Measurements from ENCODE around the gene NIFK. TPM values are rescaled to one million over a fixed set of nuclear protein-coding genes. Genes with fewer than 3 reads are reported as not detected.

The NIFK gene
- total and polyA plus RNA-seq, 2 experiments from 2014 or later: 56.2 to 107 TPM

- Histone ChIP-seq H3K27ac (no peak overlapping the region), H3K4me2 (ENCODE audit: unreplicated experiment) (peak overlapping the region; percentile 89), H3F3A (ENCODE audit: insufficient read depth) (no peaks in the 10 kb centered on the region; the same call in 1 of the 2 replicates), H3K9ac (peak overlapping the region; percentile 76), H4K20me1 (ENCODE audit: insufficient read depth) (0 out of 2 replicates have a peak, but pooled peaks cover 5% of the 10 kb centered on the region), H3K27me3 (replicated peaks; ENCODE audit: insufficient read depth) (no peaks in the 10 kb centered on the region), H3K9me2 (ENCODE audit: insufficient read depth) (no peaks in the 10 kb centered on the region), H3K4me3 (peak overlapping the region; percentile 94), H3K79me2 (ENCODE audit: insufficient read depth) (peaks cover 49% of the 10 kb centered on the region), H3K9me3 (ENCODE audit: low read depth) (no peaks in the 10 kb centered on the region), H3K4me1 (ENCODE audit: insufficient read depth) (peaks cover 15% of the 10 kb centered on the region), H2AFZ (peak overlapping the region; percentile 92), H3K36me3 (ENCODE audit: low read depth) (peaks cover 12% of the 10 kb centered on the region)
- 2 to 3% methylated on average over 8 of the region's 8 CpGs for WGBS, 2 experiments (ENCODE audit: low coverage in 1 of 2, low lambda C conversion rate in 2 of 2, missing lambda C conversion rate in 2 of 2)
- no peak for DNase-seq
- TF ChIP-seq EZH2phosphoT487 (IDR thresholded peaks at IDR 0.05; ENCODE audit: insufficient read depth, low read depth) (no peak), EZH2 (IDR thresholded peaks at IDR 0.05; ENCODE audit: insufficient read depth, poor library complexity, severe bottlenecking) (no peak)
- in situ Hi-C loops (cut with MboI): no loop called here
Measured at GRCh38 chr2:121754851-121755236, 18.2 kb upstream of the NIFK start.

GRCh38 chr2:121748202-121748601 lies 11.5 kb upstream of the NIFK start:
- no peaks in the 10 kb centered on the region for H3K79me2 ChIP-seq (ENCODE audit: insufficient read depth)
- no peaks in the 10 kb centered on the region for H3K9me2 ChIP-seq (ENCODE audit: insufficient read depth)
- DNase-seq: peak; percentile 62
- peak overlapping the region; percentile 93 for H2AFZ ChIP-seq
- 49 to 55% methylated on average over 4 of the region's 4 CpGs for WGBS, 2 experiments (ENCODE audit: low coverage in 1 of 2, low lambda C conversion rate in 2 of 2, missing lambda C conversion rate in 2 of 2)
- no peaks in the 10 kb centered on the region for H3K36me3 ChIP-seq (ENCODE audit: low read depth)
- in situ Hi-C loops (cut with MboI): no loop called here
- no peak overlapping the region for H3K27ac ChIP-seq
- no peak for TF ChIP-seq EZH2phosphoT487 (IDR thresholded peaks at IDR 0.05; ENCODE audit: insufficient read depth, low read depth)
- no peak for TF ChIP-seq EZH2 (IDR thresholded peaks at IDR 0.05; ENCODE audit: insufficient read depth, poor library complexity, severe bottlenecking)
- H3K4me2 ChIP-seq (ENCODE audit: unreplicated experiment): no peak overlapping the region
- H3F3A ChIP-seq (ENCODE audit: insufficient read depth): no peaks in the 10 kb centered on the region
- no peaks in the 10 kb centered on the region for H3K9me3 ChIP-seq (ENCODE audit: low read depth)
- H3K9ac ChIP-seq: no peak overlapping the region
- H3K4me1 ChIP-seq (ENCODE audit: insufficient read depth): no peaks in the 10 kb centered on the region
- no peaks in the 10 kb centered on the region for H3K27me3 ChIP-seq (replicated peaks; ENCODE audit: insufficient read depth)
- no peak overlapping the region for H3K4me3 ChIP-seq
- H4K20me1 ChIP-seq (ENCODE audit: insufficient read depth): no peaks in the 10 kb centered on the region

- no peak overlapping the region for H3K4me2 ChIP-seq (ENCODE audit: unreplicated experiment)
- H2AFZ ChIP-seq: no peak overlapping the region
- H3K9me3 ChIP-seq (ENCODE audit: low read depth): no peaks in the 10 kb centered on the region
- no peaks in the 10 kb centered on the region for H3K27me3 ChIP-seq (replicated peaks; ENCODE audit: insufficient read depth)
- no peak overlapping the region for H3K4me3 ChIP-seq
- TF ChIP-seq EZH2 (IDR thresholded peaks at IDR 0.05; ENCODE audit: insufficient read depth, poor library complexity, severe bottlenecking): no peak
- no peak for TF ChIP-seq EZH2phosphoT487 (IDR thresholded peaks at IDR 0.05; ENCODE audit: insufficient read depth, low read depth)
- H3K27ac ChIP-seq: no peak overlapping the region
- no peak for DNase-seq
- 62 to 70% methylated on average over 6 of the region's 6 CpGs for WGBS, 2 experiments (ENCODE audit: low coverage in 1 of 2, low lambda C conversion rate in 2 of 2, missing lambda C conversion rate in 2 of 2)
- no peaks in the 10 kb centered on the region for H3K36me3 ChIP-seq (ENCODE audit: low read depth)
- no peaks in the 10 kb centered on the region for H3K79me2 ChIP-seq (ENCODE audit: insufficient read depth)
- no peak overlapping the region for H3K9ac ChIP-seq
- H4K20me1 ChIP-seq (ENCODE audit: insufficient read depth): no peaks in the 10 kb centered on the region
- no peaks in the 10 kb centered on the region for H3F3A ChIP-seq (ENCODE audit: insufficient read depth)
- H3K9me2 ChIP-seq (ENCODE audit: insufficient read depth): no peaks in the 10 kb centered on the region
- in situ Hi-C loops (cut with MboI): no loop called here
- H3K4me1 ChIP-seq (ENCODE audit: insufficient read depth): no peaks in the 10 kb centered on the region
Measured at GRCh38 chr2:121746071-121746578, 9.4 kb upstream of the NIFK start.

GRCh38 chr2:121741450-121741849 lies 4.8 kb upstream of the NIFK start:
- Histone ChIP-seq H3K9me2 (ENCODE audit: insufficient read depth) (no peaks in the 10 kb centered on the region), H3K4me3 (no peak overlapping the region), H3K4me1 (ENCODE audit: insufficient read depth) (no peaks in the 10 kb centered on the region), H2AFZ (no peak overlapping the region), H3K9ac (no peak overlapping the region), H3K27me3 (replicated peaks; ENCODE audit: insufficient read depth) (no peaks in the 10 kb centered on the region), H4K20me1 (ENCODE audit: insufficient read depth) (no peaks in the 10 kb centered on the region), H3K79me2 (ENCODE audit: insufficient read depth) (peaks cover 2% of the 10 kb centered on the region), H3K27ac (no peak overlapping the region), H3K36me3 (ENCODE audit: low read depth) (no peaks in the 10 kb centered on the region), H3F3A (ENCODE audit: insufficient read depth) (no peaks in the 10 kb centered on the region), H3K9me3 (ENCODE audit: low read depth) (no peaks in the 10 kb centered on the region), H3K4me2 (ENCODE audit: unreplicated experiment) (no peak overlapping the region)
- no peak for TF ChIP-seq EZH2phosphoT487 (IDR thresholded peaks at IDR 0.05; ENCODE audit: insufficient read depth, low read depth)
- no peak for TF ChIP-seq EZH2 (IDR thresholded peaks at IDR 0.05; ENCODE audit: insufficient read depth, poor library complexity, severe bottlenecking)
- in situ Hi-C loops (cut with MboI): no loop called here
- no peak for DNase-seq
- WGBS, 2 experiments (ENCODE audit: low coverage in 1 of 2, low lambda C conversion rate in 2 of 2, missing lambda C conversion rate in 2 of 2): 93 to 95% methylated on average over 3 of the region's 3 CpGs

- TF ChIP-seq EZH2 (IDR thresholded peaks at IDR 0.05; ENCODE audit: insufficient read depth, poor library complexity, severe bottlenecking) (no peak), EZH2phosphoT487 (IDR thresholded peaks at IDR 0.05; ENCODE audit: insufficient read depth, low read depth) (no peak)
- 78 to 80% methylated on average over 6 of the region's 6 CpGs for WGBS, 2 experiments (ENCODE audit: low coverage in 1 of 2, low lambda C conversion rate in 2 of 2, missing lambda C conversion rate in 2 of 2)
- Histone ChIP-seq H3K9ac (no peak overlapping the region), H3K9me3 (ENCODE audit: low read depth) (no peaks in the 10 kb centered on the region), H3K27ac (no peak overlapping the region), H2AFZ (no peak overlapping the region), H3K27me3 (replicated peaks; ENCODE audit: insufficient read depth) (no peaks in the 10 kb centered on the region), H3K9me2 (ENCODE audit: insufficient read depth) (no peaks in the 10 kb centered on the region), H3K79me2 (ENCODE audit: insufficient read depth) (peaks cover 7% of the 10 kb centered on the region), H3K4me3 (no peak overlapping the region), H3K36me3 (ENCODE audit: low read depth) (no peaks in the 10 kb centered on the region), H3K4me1 (ENCODE audit: insufficient read depth) (no peaks in the 10 kb centered on the region), H3K4me2 (ENCODE audit: unreplicated experiment) (no peak overlapping the region), H4K20me1 (ENCODE audit: insufficient read depth) (no peaks in the 10 kb centered on the region), H3F3A (ENCODE audit: insufficient read depth) (no peaks in the 10 kb centered on the region)
- in situ Hi-C loops (cut with MboI): no loop called here
- DNase-seq: no peak
Measured at GRCh38 chr2:121740973-121741372, 4.3 kb upstream of the NIFK start.

All from GM23248 (cell line).